Measurements from ENCODE around the gene LRRTM2.

DNA sequence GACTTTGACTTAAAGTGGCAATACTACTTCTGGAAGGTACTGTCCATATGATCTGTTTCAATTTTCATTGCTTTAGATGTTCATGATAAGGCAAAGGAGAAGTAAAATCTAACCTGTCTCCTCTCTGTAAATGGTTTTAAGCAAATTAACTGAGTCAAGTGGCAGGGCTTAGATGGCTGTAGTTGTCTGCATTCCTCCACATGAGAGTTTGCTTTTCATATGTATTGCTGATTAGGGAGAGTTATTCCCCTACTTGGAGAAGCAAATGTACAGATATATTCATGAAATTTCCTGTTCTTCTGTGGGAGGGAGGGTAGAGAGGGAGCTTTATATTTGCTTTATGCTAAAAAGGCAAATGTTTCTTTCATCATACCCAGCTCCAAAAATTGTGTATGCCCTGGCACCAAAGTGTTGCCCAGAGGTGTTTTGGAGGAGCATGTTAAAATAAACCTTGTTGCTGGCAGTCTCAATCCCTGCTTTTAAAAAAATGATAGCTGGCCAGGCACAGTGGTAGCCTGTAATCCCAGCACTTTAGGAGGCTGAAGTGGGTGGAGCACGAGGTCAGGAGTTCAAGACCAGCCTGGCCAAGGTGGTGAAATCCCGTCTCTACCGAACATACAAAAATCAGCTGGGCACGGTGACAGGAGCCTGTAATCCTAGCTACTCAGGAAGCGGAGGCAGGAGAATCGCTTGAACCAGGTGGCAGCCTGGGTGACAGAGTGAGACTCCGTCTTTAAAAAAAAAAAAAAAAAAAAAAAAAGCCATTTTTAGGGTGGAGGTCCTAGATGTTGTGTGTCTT is 3.5 kb upstream of the LRRTM2 start:
- TF ChIP-seq EZH2phosphoT487 (IDR thresholded peaks at IDR 0.05), result no peak
- TF ChIP-seq, protein P1, sequence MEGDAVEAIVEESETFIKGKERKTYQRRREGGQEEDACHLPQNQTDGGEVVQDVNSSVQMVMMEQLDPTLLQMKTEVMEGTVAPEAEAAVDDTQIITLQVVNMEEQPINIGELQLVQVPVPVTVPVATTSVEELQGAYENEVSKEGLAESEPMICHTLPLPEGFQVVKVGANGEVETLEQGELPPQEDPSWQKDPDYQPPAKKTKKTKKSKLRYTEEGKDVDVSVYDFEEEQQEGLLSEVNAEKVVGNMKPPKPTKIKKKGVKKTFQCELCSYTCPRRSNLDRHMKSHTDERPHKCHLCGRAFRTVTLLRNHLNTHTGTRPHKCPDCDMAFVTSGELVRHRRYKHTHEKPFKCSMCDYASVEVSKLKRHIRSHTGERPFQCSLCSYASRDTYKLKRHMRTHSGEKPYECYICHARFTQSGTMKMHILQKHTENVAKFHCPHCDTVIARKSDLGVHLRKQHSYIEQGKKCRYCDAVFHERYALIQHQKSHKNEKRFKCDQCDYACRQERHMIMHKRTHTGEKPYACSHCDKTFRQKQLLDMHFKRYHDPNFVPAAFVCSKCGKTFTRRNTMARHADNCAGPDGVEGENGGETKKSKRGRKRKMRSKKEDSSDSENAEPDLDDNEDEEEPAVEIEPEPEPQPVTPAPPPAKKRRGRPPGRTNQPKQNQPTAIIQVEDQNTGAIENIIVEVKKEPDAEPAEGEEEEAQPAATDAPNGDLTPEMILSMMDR (IDR thresholded peaks at IDR 0.05), result no peak

All from neural progenitor cell (in vitro differentiated cells).